ENCODE measurements around the gene CD96. TPM values are rescaled to one million over a fixed set of nuclear protein-coding genes. Genes with fewer than 3 reads are reported as not detected.

The CD96 gene
- total RNA-seq, 1 experiment from 2014 or later: not detected

DNA sequence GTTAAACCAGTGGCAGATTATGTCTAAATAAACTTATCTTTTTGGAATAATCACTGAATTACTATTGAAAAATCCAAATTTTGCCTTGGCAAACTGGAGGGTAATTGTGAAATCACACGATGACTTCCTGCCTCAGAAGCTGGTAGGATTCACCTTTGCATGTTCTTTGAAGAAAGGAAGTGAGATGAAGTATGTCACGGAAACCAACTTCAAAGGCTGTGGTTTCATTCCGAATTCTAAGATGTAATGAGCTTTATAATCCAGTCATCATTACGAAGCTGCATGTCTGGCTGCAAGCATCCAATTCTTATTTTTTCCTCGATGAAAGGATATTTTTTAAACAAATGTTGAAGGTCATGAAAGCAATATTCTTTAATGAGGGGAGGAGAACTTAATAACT, 68.2 kb downstream of the CD96 start:
- H4K8ac ChIP-seq (replicated peaks; ENCODE audit: insufficient read length, low read depth, low read length): no peak overlapping the region
- WGBS (ENCODE audit: extremely low coverage, insufficient read length, low lambda C conversion rate): no CpG with 5 or more reads among the region's 5 CpGs
- H2AFZ ChIP-seq (ENCODE audit: low read length): no peak overlapping the region

More for the DNA sequence above, 68.2 kb downstream of the CD96 start:
- Histone ChIP-seq H3K9me3 (ENCODE audit: control insufficient read depth, low read depth, low read length) (no peaks in the 10 kb centered on the region), H2BK20ac (ENCODE audit: low read depth, low read length, poor library complexity, severe bottlenecking) (no peak overlapping the region), H3K79me1 (ENCODE audit: insufficient read depth, low read depth, low read length, poor library complexity, severe bottlenecking) (no peaks in the 10 kb centered on the region), H2AK5ac (ENCODE audit: insufficient read length, low read length) (no peak overlapping the region), H2BK12ac (ENCODE audit: insufficient read length, low read depth, low read length) (no peak overlapping the region), H2BK120ac (ENCODE audit: low read depth, low read length, poor library complexity, severe bottlenecking) (no peak overlapping the region), H4K91ac (ENCODE audit: insufficient read length, low read depth, low read length) (no peak overlapping the region), H2BK15ac (ENCODE audit: low read depth, low read length) (no peak overlapping the region), H3K9ac (ENCODE audit: extremely low read depth, insufficient read length, low read length) (no peak overlapping the region), H3K14ac (ENCODE audit: insufficient read depth, low read length) (no peak overlapping the region), H3K18ac (ENCODE audit: insufficient read length, low read depth, low read length) (no peak overlapping the region), H3K27me3 (ENCODE audit: insufficient read depth, low read length) (no peaks in the 10 kb centered on the region), H3K4me1 (ENCODE audit: insufficient read depth, low read length) (no peaks in the 10 kb centered on the region), H2BK5ac (ENCODE audit: insufficient read length, low read length) (no peak overlapping the region), H4K20me1 (ENCODE audit: control insufficient read depth, insufficient read depth, insufficient read length) (no peaks in the 10 kb centered on the region), H3K4ac (ENCODE audit: low read depth, low read length) (no peak overlapping the region), H3T11ph (ENCODE audit: low read length) (no peak overlapping the region), H3K79me2 (ENCODE audit: insufficient read depth, low read length) (no peaks in the 10 kb centered on the region), H3K4me2 (ENCODE audit: insufficient read depth, insufficient read length, low read length) (no peak overlapping the region), H3K27ac (ENCODE audit: insufficient read length, low read depth, low read length) (no peak overlapping the region), H4K5ac (ENCODE audit: insufficient read length, low read depth, low read length) (no peak overlapping the region), H3K56ac (ENCODE audit: insufficient read length, low read depth, low read length) (no peak overlapping the region), H3K23ac (ENCODE audit: insufficient read length, low read depth, low read length) (no peak overlapping the region), H3K23me2 (ENCODE audit: insufficient read length, low read depth, low read length, poor library complexity, severe bottlenecking) (no peaks in the 10 kb centered on the region)
- DNase-seq: no peak
- no peak overlapping the region for H3K27ac Mint-ChIP-seq
- H3K4me1 Mint-ChIP-seq: peaks cover 0 to 3% of the 10 kb centered on the region in 2 experiments; a peak in 1 of 4 replicates
- no peak overlapping the region for H3K4me3 Mint-ChIP-seq
- TF ChIP-seq, protein P1, sequence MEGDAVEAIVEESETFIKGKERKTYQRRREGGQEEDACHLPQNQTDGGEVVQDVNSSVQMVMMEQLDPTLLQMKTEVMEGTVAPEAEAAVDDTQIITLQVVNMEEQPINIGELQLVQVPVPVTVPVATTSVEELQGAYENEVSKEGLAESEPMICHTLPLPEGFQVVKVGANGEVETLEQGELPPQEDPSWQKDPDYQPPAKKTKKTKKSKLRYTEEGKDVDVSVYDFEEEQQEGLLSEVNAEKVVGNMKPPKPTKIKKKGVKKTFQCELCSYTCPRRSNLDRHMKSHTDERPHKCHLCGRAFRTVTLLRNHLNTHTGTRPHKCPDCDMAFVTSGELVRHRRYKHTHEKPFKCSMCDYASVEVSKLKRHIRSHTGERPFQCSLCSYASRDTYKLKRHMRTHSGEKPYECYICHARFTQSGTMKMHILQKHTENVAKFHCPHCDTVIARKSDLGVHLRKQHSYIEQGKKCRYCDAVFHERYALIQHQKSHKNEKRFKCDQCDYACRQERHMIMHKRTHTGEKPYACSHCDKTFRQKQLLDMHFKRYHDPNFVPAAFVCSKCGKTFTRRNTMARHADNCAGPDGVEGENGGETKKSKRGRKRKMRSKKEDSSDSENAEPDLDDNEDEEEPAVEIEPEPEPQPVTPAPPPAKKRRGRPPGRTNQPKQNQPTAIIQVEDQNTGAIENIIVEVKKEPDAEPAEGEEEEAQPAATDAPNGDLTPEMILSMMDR (conservative IDR thresholded peaks at IDR 0.05): no peak
- no peaks in the 10 kb centered on the region; a peak in 1 of 5 replicates for H3K9me3 Mint-ChIP-seq
- H3K36me3 Mint-ChIP-seq (ENCODE audit: insufficient read depth in 1 of 3, low read depth in 3 of 3): no peaks in the 10 kb centered on the region
- no peaks in the 10 kb centered on the region; the same call in 1 of the 2 replicates for H3K27me3 Mint-ChIP-seq (ENCODE audit: low read depth)
